ENCODE results near the gene NRL.

- no peak for TF ChIP-seq CTCF (IDR thresholded peaks at IDR 0.05)
- no peak for TF ChIP-seq POLR2A (IDR thresholded peaks at IDR 0.05)
- TF ChIP-seq POLR2AphosphoS5 (IDR thresholded peaks at IDR 0.05) = no peak
Observed at GRCh38 chr14:24135584-24135833, 20.8 kb upstream of the NRL start.
